ENCODE results near the gene ATAD3C. TPM values are rescaled to one million over a fixed set of nuclear protein-coding genes. Genes with fewer than 3 reads are reported as not detected.
A peak's percentile ranks its signal among the peaks of the same experiment; 100 is the strongest.

Gene ATAD3C
- total RNA-seq, 1 donor from 2014 or later = not detected

GRCh38 chr1:1433804-1434130 lies 15.7 kb upstream of the ATAD3C start:
- H3K4me2 ChIP-seq = peak overlapping the region; percentile 89
- H3F3A ChIP-seq (ENCODE audit: low read depth) = peaks cover 66% of the 10 kb centered on the region
- Mint-ChIP-seq H3K27me3 (ENCODE audit: insufficient read depth, low read depth) (peaks cover 19% of the 10 kb centered on the region), H3K9me3 (no peaks in the 10 kb centered on the region), H3K4me3 (no peak overlapping the region), H3K36me3 (no peaks in the 10 kb centered on the region), H3K4me1 (peaks cover 38% of the 10 kb centered on the region), H3K27ac (no peak overlapping the region)
- no peaks in the 10 kb centered on the region for H3K9me3 ChIP-seq (ENCODE audit: low read depth)
- H2AFZ ChIP-seq (replicated peaks) = no peak overlapping the region
- peak; percentile 45 for DNase-seq (ENCODE audit: low spot score)
- peaks cover 7% of the 10 kb centered on the region for H4K20me1 ChIP-seq (ENCODE audit: low read depth)
- no peak for TF ChIP-seq EZH2 (IDR thresholded peaks at IDR 0.05)
- H3K27ac ChIP-seq = no peak overlapping the region
- no peak overlapping the region for H3K9ac ChIP-seq
- H3K4me1 ChIP-seq = peaks cover 54% of the 10 kb centered on the region
- peaks cover 35% of the 10 kb centered on the region for H3K27me3 ChIP-seq
- H3K4me3 ChIP-seq = no peak overlapping the region
- H3K79me2 ChIP-seq (ENCODE audit: low read depth) = no peaks in the 10 kb centered on the region
- no peaks in the 10 kb centered on the region for H3K36me3 ChIP-seq

GRCh38 chr1:1434131-1434823 lies 15.2 kb upstream of the ATAD3C start:
- H3K27me3 ChIP-seq = peaks cover 35% of the 10 kb centered on the region
- H3K4me1 Mint-ChIP-seq = peaks cover 38% of the 10 kb centered on the region

GRCh38 chr1:1434824-1435105 lies 14.7 kb upstream of the ATAD3C start:
- H3K27ac Mint-ChIP-seq = no peak overlapping the region
- no peaks in the 10 kb centered on the region for H3K36me3 Mint-ChIP-seq
- peaks cover 14% of the 10 kb centered on the region for H3K27me3 Mint-ChIP-seq (ENCODE audit: insufficient read depth, low read depth)
- peaks cover 57% of the 10 kb centered on the region for H3F3A ChIP-seq (ENCODE audit: low read depth)
- H3K27me3 ChIP-seq = peaks cover 35% of the 10 kb centered on the region
- no peaks in the 10 kb centered on the region for H3K9me3 ChIP-seq (ENCODE audit: low read depth)
- H2AFZ ChIP-seq (replicated peaks) = no peak overlapping the region
- peak overlapping the region; percentile 89 for H3K4me2 ChIP-seq
- H3K36me3 ChIP-seq = no peaks in the 10 kb centered on the region
- H3K9me3 Mint-ChIP-seq = no peaks in the 10 kb centered on the region
- peak overlapping the region; percentile 82 for H3K4me3 Mint-ChIP-seq
- TF ChIP-seq EZH2 (IDR thresholded peaks at IDR 0.05) (no peak), EZH2phosphoT487 (IDR thresholded peaks at IDR 0.05) (no peak), CTCF (IDR thresholded peaks at IDR 0.05) (no peak)
- no peak overlapping the region for H3K9ac ChIP-seq
- no peak for DNase-seq (ENCODE audit: low spot score)
- no peak overlapping the region for H3K27ac ChIP-seq
- peaks cover 54% of the 10 kb centered on the region for H3K4me1 ChIP-seq
- peaks cover 7% of the 10 kb centered on the region for H4K20me1 ChIP-seq (ENCODE audit: low read depth)
- no peaks in the 10 kb centered on the region for H3K79me2 ChIP-seq (ENCODE audit: low read depth)
- H3K4me3 ChIP-seq = peak overlapping the region; percentile 62
- H3K4me1 Mint-ChIP-seq = peaks cover 34% of the 10 kb centered on the region

More at GRCh38 chr1:1434131-1434823, 15.2 kb upstream of the ATAD3C start:
- no peak overlapping the region for H3K27ac ChIP-seq
- Mint-ChIP-seq H3K27ac (no peak overlapping the region), H3K36me3 (no peaks in the 10 kb centered on the region), H3K27me3 (ENCODE audit: insufficient read depth, low read depth) (peaks cover 19% of the 10 kb centered on the region), H3K4me3 (no peak overlapping the region), H3K9me3 (no peaks in the 10 kb centered on the region)
- H3F3A ChIP-seq (ENCODE audit: low read depth) = peaks cover 62% of the 10 kb centered on the region
- H3K36me3 ChIP-seq = no peaks in the 10 kb centered on the region
- H4K20me1 ChIP-seq (ENCODE audit: low read depth) = peaks cover 7% of the 10 kb centered on the region
- no peak overlapping the region for H3K4me3 ChIP-seq
- no peaks in the 10 kb centered on the region for H3K79me2 ChIP-seq (ENCODE audit: low read depth)
- peaks cover 54% of the 10 kb centered on the region for H3K4me1 ChIP-seq
- peak overlapping the region; percentile 89 for H3K4me2 ChIP-seq
- no peak overlapping the region for H2AFZ ChIP-seq (replicated peaks)
- no peak overlapping the region for H3K9ac ChIP-seq
- no peak for TF ChIP-seq CTCF (IDR thresholded peaks at IDR 0.05)
- no peak for TF ChIP-seq EZH2 (IDR thresholded peaks at IDR 0.05)
- TF ChIP-seq EZH2phosphoT487 (IDR thresholded peaks at IDR 0.05) = no peak
- DNase-seq (ENCODE audit: low spot score) = peak; percentile 49
- H3K9me3 ChIP-seq (ENCODE audit: low read depth) = no peaks in the 10 kb centered on the region

GRCh38 chr1:1435106-1435903 lies 14.2 kb upstream of the ATAD3C start, which contains the start of gene VWA1:
Gene VWA1 (plus strand): TSS chr1:1435690. CDS start chr1:1435749, 59 bp downstream.
- no peak within 1 kb of the TSS for H3K27ac ChIP-seq
- H3K4me2 ChIP-seq = peak within 1 kb of the TSS; percentile 89
- peaks cover 51% of the 10 kb centered on the region for H3F3A ChIP-seq (ENCODE audit: low read depth)
- Mint-ChIP-seq H3K9me3 (no peaks in the 10 kb centered on the region), H3K36me3 (no peaks in the 10 kb centered on the region), H3K27ac (no peak within 1 kb of the TSS), H3K4me1 (peaks cover 29% of the 10 kb centered on the region), H3K27me3 (ENCODE audit: insufficient read depth, low read depth) (peaks cover 10% of the 10 kb centered on the region), H3K4me3 (peak within 1 kb of the TSS; percentile 85)
- peaks cover 35% of the 10 kb centered on the region for H3K27me3 ChIP-seq
- peak; percentile 86 for DNase-seq (ENCODE audit: low spot score)
- no peak within 1 kb of the TSS for H3K9ac ChIP-seq
- H4K20me1 ChIP-seq (ENCODE audit: low read depth) = peaks cover 7% of the 10 kb centered on the region
- TF ChIP-seq EZH2 (IDR thresholded peaks at IDR 0.05) (peak; percentile 46), EZH2phosphoT487 (IDR thresholded peaks at IDR 0.05) (no peak)
- H2AFZ ChIP-seq (replicated peaks) = no peak within 1 kb of the TSS
- H3K4me1 ChIP-seq = peaks cover 50% of the 10 kb centered on the region
- H3K36me3 ChIP-seq = no peaks in the 10 kb centered on the region
- H3K9me3 ChIP-seq (ENCODE audit: low read depth) = no peaks in the 10 kb centered on the region
- H3K79me2 ChIP-seq (ENCODE audit: low read depth) = no peaks in the 10 kb centered on the region
- H3K4me3 ChIP-seq = peak within 1 kb of the TSS; percentile 62

Measured in neural progenitor cell (in vitro differentiated cells).